Bronchial epithelial cell (primary cell): ENCODE data around the gene IQCH. TPM values are rescaled to one million over a fixed set of nuclear protein-coding genes. Genes with fewer than 3 reads are reported as not detected.

Source experiments
- DNase-seq: peaks from one replicate; pipeline ENCODE4 v3.0.0-alpha.2; 2010; ENCODE audit warnings: low read depth
- FAIRE-seq: peaks from 2 replicates; lab custom pipeline; 2011; peaks lifted over from hg19 to GRCh38; lab: Jason Lieb, UNC
- H3K27me3 ChIP-seq: 2 replicates; pipeline ENCODE4 v1.5.1; 2011; ENCODE audit warnings: low read length; ENCODE audit not compliant: control insufficient read depth, insufficient read depth
- H3K36me3 ChIP-seq: 2 replicates; pipeline ENCODE4 v1.5.1; 2011; ENCODE audit warnings: low read length; ENCODE audit not compliant: control insufficient read depth, insufficient read depth
- H3K4me3 ChIP-seq: 2 replicates; pipeline ENCODE4 v1.5.1; 2011; ENCODE audit warnings: mild to moderate bottlenecking, low read depth, low read length, control low read depth
- total RNA-seq: library from RNA; depleted of rRNA; stranded (reverse); fragments of >200 nt; gene quantifications from 2 replicates; pipeline ENCODE4 v1.2.1, GENCODE V29; 2014
- TF ChIP-seq, protein P1 (sequence below): IDR thresholded peaks from 2 replicates; pipeline ENCODE4 v1.5.1; 2011; ENCODE audit warnings: mild to moderate bottlenecking, moderate library complexity, low read length, control low read depth, inconsistent platforms; ENCODE audit not compliant: insufficient read depth, severe bottlenecking

The IQCH gene
- total RNA-seq, 1 donor from 2014 or later = 1.1 TPM

DNA sequence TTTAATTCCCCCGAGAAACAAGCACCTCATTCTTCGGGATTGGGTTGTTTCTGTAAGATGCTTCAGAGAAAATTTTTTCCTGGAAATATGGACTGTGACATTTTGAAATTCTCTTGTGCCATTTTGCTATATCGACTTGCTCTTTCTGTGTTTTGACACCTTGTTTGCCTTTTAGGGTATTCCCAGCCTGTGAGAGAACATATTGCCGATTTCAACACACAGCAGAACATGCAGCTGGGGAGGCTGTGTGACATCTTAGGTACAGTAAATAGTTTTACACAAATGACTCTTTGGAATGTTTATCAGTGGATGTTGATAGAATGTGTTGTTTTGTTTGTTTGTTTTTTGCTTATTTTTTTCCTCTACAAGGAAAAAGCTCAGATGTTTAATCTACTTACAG lies 130.2 kb downstream of the IQCH start:
- no peak for DNase-seq

DNA sequence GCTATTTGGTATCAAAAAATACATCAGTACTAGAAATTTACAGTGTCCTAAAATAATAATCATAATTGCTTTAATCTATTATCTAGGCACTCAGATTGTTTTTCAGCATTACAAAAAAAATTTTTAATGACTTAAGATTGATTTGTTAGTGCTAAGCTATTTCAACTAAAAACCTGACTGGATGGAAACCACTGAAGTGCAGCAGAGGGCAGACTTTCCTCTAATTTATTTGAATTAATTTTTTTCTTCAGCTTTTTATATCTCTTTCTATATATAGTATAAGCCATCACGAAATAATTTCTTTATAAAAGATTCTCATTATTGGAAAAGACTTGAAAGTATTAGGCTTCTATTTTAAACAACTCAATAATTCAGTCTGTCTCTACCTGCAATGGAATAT lies 131.4 kb downstream of the IQCH start:
- no peak for FAIRE-seq
- peaks cover 1% of the 10 kb centered on the region for H3K27me3 ChIP-seq
- no peaks in the 10 kb centered on the region for H3K36me3 ChIP-seq
- H3K4me3 ChIP-seq = no peak overlapping the region
- DNase-seq = no peak
- TF ChIP-seq, protein P1, sequence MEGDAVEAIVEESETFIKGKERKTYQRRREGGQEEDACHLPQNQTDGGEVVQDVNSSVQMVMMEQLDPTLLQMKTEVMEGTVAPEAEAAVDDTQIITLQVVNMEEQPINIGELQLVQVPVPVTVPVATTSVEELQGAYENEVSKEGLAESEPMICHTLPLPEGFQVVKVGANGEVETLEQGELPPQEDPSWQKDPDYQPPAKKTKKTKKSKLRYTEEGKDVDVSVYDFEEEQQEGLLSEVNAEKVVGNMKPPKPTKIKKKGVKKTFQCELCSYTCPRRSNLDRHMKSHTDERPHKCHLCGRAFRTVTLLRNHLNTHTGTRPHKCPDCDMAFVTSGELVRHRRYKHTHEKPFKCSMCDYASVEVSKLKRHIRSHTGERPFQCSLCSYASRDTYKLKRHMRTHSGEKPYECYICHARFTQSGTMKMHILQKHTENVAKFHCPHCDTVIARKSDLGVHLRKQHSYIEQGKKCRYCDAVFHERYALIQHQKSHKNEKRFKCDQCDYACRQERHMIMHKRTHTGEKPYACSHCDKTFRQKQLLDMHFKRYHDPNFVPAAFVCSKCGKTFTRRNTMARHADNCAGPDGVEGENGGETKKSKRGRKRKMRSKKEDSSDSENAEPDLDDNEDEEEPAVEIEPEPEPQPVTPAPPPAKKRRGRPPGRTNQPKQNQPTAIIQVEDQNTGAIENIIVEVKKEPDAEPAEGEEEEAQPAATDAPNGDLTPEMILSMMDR = no peak

More for the DNA sequence above, 130.2 kb downstream of the IQCH start:
- Histone ChIP-seq H3K4me3 (no peak overlapping the region), H3K36me3 (no peaks in the 10 kb centered on the region), H3K27me3 (peaks cover 1% of the 10 kb centered on the region)
- TF ChIP-seq, protein P1 = no peak
- no peak for FAIRE-seq

DNA sequence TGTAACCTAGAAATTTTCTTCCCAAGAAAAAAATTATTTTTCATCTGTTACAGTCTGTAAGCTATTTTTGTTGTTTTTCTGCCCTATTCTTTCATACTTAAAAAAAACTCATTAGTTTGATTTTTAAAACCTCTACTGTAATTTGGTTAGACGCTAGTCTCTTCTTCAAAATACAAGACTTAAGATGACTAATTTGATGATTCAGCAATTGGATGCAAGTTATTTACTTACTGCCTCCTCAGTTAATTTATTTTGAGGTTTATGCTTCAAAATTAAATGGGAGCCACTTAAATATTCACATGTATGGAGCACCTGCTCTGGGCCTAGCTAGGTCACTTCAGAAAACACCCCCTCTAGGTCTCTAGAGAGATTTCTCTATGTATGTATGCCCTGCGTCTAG lies 132.4 kb downstream of the IQCH start:
- Histone ChIP-seq H3K36me3 (no peaks in the 10 kb centered on the region), H3K4me3 (no peak overlapping the region), H3K27me3 (peaks cover 1% of the 10 kb centered on the region)
- TF ChIP-seq, protein P1 = no peak
- DNase-seq (peak; percentile 33), FAIRE-seq (no peak)

DNA sequence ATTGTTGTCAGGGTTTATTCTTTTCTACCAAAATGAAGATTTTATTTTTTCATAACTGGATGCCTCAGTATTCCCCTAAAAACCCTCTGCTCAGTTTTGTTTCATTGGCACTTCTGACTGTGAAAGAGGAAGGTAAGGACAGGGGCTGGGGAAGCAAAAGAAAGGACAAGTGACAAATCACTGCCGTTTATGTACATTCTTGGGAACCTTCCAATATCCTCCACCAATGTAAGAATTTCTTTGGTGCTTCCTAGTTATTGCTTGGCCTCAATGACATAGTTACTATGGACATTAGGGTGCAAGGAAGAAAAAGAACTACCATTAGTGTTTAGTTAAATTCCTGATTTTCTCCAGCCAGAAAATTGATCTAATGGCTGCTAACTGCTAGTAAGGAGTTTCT lies 135.4 kb downstream of the IQCH start:
- Histone ChIP-seq H3K4me3 (no peak overlapping the region), H3K36me3 (no peaks in the 10 kb centered on the region), H3K27me3 (peaks cover 1% of the 10 kb centered on the region)
- DNase-seq (no peak), FAIRE-seq (no peak)
- TF ChIP-seq, protein P1 = no peak

DNA sequence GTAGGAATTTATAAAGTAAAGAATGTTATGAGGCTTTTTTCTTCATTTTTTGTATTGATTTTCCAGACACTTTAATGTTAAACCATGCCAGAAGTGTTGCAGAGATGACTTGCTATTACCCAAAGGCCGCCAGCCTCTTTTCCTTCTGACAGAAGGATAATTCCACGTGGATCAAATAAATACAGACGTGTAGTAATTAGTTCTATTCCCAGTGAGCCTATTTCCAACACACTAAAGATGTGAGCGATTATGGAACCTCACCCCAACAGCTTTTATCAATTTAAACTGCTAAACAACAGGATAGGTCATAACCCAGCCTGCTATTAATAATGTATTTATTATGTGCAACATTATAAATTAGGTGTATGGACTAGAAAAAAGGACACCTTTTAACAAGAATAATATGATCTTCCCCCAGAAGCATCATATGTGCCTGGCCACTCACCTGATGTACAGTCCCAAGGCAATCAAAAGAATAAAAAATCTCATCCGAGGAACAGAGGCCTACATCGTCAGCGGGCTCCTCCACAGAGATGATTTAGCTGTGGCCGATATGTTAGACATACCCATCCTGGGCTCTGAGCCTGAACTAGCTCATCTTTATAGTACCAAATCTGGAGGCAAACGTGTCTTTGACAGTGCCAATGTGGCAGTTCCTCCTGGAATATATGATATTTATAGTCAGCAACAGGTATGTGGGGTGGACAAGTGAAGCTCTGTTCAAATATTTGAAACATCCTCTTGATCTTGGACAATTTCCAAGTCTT lies 140.5 kb downstream of the IQCH start:
- DNase-seq = no peak
- Histone ChIP-seq H3K27me3 (no peaks in the 10 kb centered on the region), H3K36me3 (no peaks in the 10 kb centered on the region), H3K4me3 (no peak overlapping the region)
- FAIRE-seq = no peak
- TF ChIP-seq, protein P1 = no peak
